ENCODE results near the gene DNAH2.
A peak's percentile ranks its signal among the peaks of the same experiment; 100 is the strongest.

Gene DNAH2

DNA sequence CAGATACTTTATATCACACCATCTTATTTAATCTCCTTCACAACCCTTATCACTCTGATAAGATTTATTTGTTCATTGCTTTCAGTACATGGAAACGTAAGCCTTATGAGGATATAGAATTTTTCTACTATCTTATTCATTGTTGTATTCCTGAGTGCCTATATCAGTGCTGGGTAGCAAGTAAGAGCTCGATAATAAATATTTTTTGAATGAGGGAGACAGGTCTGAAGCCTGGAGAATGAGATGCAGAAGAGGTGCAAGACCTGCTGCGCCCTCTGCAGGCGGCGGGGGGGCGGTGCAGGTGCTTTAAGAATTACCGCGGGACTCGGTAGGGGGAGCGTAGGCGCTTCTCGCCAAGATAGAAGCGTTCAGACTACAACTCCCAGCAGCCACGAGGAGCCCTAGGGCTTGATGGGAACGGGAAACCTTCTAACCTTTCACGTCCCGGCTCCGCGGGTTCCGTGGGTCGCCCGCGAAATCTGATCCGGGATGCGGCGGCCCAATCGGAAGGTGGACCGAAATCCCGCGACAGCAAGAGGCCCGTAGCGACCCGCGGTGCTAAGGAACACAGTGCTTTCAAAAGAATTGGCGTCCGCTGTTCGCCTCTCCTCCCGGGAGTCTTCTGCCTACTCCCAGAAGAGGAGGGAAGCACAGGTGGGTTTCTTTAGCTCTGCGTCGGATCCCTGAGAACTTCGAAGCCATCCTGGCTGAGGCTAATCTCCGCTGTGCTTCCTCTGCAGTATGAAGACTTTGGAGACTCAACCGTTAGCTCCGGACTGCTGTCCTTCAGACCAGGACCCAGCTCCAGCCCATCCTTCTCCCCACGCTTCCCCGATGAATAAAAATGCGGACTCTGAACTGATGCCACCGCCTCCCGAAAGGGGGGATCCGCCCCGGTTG lies 29.4 kb upstream of the DNAH2 start, which contains the start of gene WRAP53:
WRAP53 (plus strand) TSS at position 570 of the 900 bp plus-strand sequence; CDS start at position 742, 172 bp downstream.
- DNase-seq (ENCODE audit: extremely low spot score) = peak; percentile 92
- TF ChIP-seq HDGF (IDR thresholded peaks at IDR 0.05; ENCODE audit: borderline replicate concordance) = 0 out of 2 replicates have a peak, but pooled peaks have one; percentile 70
- TF ChIP-seq SUZ12 (IDR thresholded peaks at IDR 0.05) = no peak
- TF ChIP-seq L3MBTL2 (conservative IDR thresholded peaks at IDR 0.05) = peak; percentile 41; the same call in 1 of the 2 replicates
- no peak for TF ChIP-seq FOXM1 (IDR thresholded peaks at IDR 0.05; ENCODE audit: borderline replicate concordance)
- TF ChIP-seq ELF4 (IDR thresholded peaks at IDR 0.05) = 0 out of 2 replicates have a peak, but pooled peaks have one; percentile 13
- TF ChIP-seq, protein P1, sequence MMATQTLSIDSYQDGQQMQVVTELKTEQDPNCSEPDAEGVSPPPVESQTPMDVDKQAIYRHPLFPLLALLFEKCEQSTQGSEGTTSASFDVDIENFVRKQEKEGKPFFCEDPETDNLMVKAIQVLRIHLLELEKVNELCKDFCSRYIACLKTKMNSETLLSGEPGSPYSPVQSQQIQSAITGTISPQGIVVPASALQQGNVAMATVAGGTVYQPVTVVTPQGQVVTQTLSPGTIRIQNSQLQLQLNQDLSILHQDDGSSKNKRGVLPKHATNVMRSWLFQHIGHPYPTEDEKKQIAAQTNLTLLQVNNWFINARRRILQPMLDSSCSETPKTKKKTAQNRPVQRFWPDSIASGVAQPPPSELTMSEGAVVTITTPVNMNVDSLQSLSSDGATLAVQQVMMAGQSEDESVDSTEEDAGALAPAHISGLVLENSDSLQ (IDR thresholded peaks at IDR 0.05) = peak; percentile 54
- POLR2A ChIA-PET = interaction anchor here (0.6 to 7.9 kb wide), 41 partner anchors 9 to 474 kb away, joined by 3 to 236 read pairs (median 7); partner anchors contain the start of genes ATP1B2, CD68, DNAH2 and EFNB3
- CTCF ChIA-PET = interaction anchor here (0.6 to 6.0 kb wide), 17 partner anchors 15 to 641 kb away, joined by 3 to 81 read pairs (median 4); partner anchors contain the start of genes ATP1B2, DNAH2, EFNB3 and FXR2

DNA sequence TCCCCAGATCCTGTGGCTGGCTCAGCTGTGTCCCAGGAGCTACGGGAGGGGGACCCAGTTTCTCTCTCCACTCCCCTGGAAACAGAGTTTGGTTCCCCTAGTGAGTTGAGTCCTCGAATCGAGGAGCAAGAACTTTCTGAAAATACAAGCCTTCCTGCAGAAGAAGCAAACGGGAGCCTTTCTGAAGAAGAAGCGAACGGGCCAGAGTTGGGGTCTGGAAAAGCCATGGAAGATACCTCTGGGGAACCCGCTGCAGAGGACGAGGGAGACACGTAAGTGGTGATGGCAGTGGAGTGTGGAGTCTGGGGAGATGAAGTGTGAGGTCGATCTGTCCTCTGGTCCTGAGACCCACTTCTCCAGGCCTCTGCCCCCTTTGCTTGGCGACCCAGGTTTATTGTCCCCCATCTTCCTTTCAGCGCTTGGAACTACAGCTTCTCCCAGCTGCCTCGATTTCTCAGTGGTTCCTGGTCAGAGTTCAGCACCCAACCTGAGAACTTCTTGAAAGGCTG lies 28.7 kb upstream of the DNAH2 start:
- ChIA-PET CTCF (interaction anchor here (1.1 to 6.0 kb wide), 8 partner anchors 15 to 207 kb away, joined by 3 to 81 read pairs (median 6); partner anchors contain the start of genes ATP1B2, EFNB3, FXR2 and SAT2), POLR2A (interaction anchor here (0.8 to 7.9 kb wide), 16 partner anchors 10 to 359 kb away, joined by 3 to 236 read pairs (median 14); partner anchors contain the start of genes ATP1B2, CD68, EFNB3 and FXR2)
- TF ChIP-seq ARNT (IDR thresholded peaks at IDR 0.05) = no peak
- no peak for TF ChIP-seq LEF1 (IDR thresholded peaks at IDR 0.05; ENCODE audit: borderline replicate concordance)
- TF ChIP-seq FOXM1 (IDR thresholded peaks at IDR 0.05; ENCODE audit: borderline replicate concordance) = no peak
- TF ChIP-seq FOXA1 (IDR thresholded peaks at IDR 0.05) = no peak
- no peak for TF ChIP-seq TARDBP (IDR thresholded peaks at IDR 0.05)
- no peak for TF ChIP-seq FOXK2 (IDR thresholded peaks at IDR 0.05)
- TF ChIP-seq, protein P1 (IDR thresholded peaks at IDR 0.05) = no peak
- no peak for TF ChIP-seq L3MBTL2 (conservative IDR thresholded peaks at IDR 0.05)
- no peak for TF ChIP-seq CTBP1 (IDR thresholded peaks at IDR 0.05; ENCODE audit: borderline replicate concordance)
- no peak for TF ChIP-seq BHLHE40 (IDR thresholded peaks at IDR 0.05; ENCODE audit: borderline replicate concordance)
- no peak for TF ChIP-seq ELF4 (IDR thresholded peaks at IDR 0.05)
- TF ChIP-seq NFRKB (IDR thresholded peaks at IDR 0.05) = no peak
- TF ChIP-seq HDGF (IDR thresholded peaks at IDR 0.05; ENCODE audit: borderline replicate concordance) = no peak
- TF ChIP-seq ZNF384 (IDR thresholded peaks at IDR 0.05) = no peak
- no peak for TF ChIP-seq SP1 (IDR thresholded peaks at IDR 0.05)
- TF ChIP-seq SUZ12 (IDR thresholded peaks at IDR 0.05) = no peak
- DNase-seq (ENCODE audit: extremely low spot score) = no peak

DNA sequence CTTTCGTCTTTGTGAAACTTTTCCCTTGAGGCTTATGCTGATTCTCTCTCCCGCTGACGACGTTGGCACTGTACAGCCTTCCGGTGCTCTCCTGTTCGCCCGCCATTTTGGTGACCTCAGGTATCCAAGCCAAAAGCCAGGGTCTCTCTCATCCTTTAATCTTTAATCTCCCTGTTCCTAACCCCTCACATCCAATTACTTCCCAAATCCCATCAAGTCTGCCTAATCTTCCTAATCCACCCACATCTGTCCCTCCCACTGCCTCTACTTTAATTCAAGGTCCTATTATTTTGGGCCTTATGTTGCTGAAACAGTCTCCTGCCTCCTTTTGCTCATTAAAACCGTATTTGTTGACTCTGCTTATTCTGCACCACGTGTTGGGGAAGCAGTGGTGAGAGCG lies 22.0 kb upstream of the DNAH2 start:
- DNase-seq (ENCODE audit: extremely low spot score) = no peak
- CTCF ChIA-PET = no interaction called here
- POLR2A ChIA-PET = no interaction called here

DNA sequence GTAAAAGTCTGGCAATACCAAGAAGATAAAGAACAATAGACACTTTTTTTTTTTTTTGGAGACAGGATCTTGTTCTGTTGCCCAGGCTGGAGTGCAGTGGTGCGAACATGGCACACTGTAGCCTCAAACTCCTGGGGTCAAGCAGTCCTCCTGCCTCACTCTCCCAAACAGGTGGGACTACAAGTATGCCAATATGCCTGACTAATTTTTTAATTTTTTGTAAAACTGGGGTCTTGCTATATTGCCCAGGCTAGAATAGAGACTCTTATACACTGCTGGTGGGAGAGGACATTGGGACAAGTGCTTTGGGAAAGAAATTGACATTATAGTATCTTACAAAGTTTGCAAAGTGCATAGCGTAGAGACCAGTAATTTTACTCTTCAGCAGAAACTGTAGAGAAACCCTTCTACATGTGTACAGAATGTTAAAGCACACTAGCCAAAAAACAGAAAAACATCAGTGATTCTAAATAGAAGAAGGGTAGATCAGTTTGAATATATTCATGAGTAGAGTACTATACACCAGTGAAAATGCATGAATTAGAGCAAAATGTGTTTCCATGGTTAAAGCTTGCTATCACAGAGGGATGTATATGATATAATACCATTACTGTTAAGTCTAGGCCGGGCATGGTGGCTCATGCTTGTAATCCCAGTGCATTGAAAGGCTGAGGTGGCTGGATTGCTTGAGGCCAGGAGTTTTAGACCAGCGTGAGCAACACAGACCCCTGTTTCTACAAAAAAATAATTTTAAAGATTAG lies 19.5 kb upstream of the DNAH2 start:
- ChIA-PET CTCF (no interaction called here), POLR2A (no interaction called here)
- TF ChIP-seq SP1 (IDR thresholded peaks at IDR 0.05) (no peak), SUZ12 (IDR thresholded peaks at IDR 0.05) (no peak), ELF4 (IDR thresholded peaks at IDR 0.05) (no peak), FOXA1 (IDR thresholded peaks at IDR 0.05) (no peak), BHLHE40 (IDR thresholded peaks at IDR 0.05; ENCODE audit: borderline replicate concordance) (no peak), FOXM1 (IDR thresholded peaks at IDR 0.05; ENCODE audit: borderline replicate concordance) (no peak), ARNT (IDR thresholded peaks at IDR 0.05) (no peak), HDGF (IDR thresholded peaks at IDR 0.05; ENCODE audit: borderline replicate concordance) (no peak), FOXK2 (IDR thresholded peaks at IDR 0.05) (no peak), LEF1 (IDR thresholded peaks at IDR 0.05; ENCODE audit: borderline replicate concordance) (no peak), L3MBTL2 (conservative IDR thresholded peaks at IDR 0.05) (no peak), ZNF384 (IDR thresholded peaks at IDR 0.05) (no peak), NFRKB (IDR thresholded peaks at IDR 0.05) (no peak), TARDBP (IDR thresholded peaks at IDR 0.05) (no peak)
- TF ChIP-seq, protein P1 (IDR thresholded peaks at IDR 0.05) = no peak
- DNase-seq (ENCODE audit: extremely low spot score) = no peak

More for the DNA sequence above, 22.0 kb upstream of the DNAH2 start:
- no peak for TF ChIP-seq FOXM1 (IDR thresholded peaks at IDR 0.05; ENCODE audit: borderline replicate concordance)

DNA sequence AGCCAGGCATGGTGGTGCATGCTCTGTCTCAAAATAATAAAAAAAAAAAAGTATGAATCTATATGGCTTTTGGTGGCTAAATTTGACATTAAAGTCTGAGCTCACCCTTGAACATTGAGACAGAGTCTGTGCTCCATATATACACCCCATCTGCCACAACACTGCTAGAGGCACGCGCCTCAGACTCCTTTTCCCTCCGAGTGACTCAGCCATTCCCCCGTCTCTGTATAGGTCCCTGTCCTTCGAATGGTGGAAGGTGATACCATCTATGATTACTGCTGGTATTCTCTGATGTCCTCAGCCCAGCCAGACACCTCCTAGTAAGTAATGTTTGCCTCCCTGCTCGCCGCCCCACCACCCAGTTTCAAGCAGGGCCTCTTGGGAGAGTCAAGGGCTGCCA lies 17.0 kb upstream of the DNAH2 start:
- DNase-seq (ENCODE audit: extremely low spot score) = no peak
- TF ChIP-seq L3MBTL2 (conservative IDR thresholded peaks at IDR 0.05) = no peak
- TF ChIP-seq FOXM1 (IDR thresholded peaks at IDR 0.05; ENCODE audit: borderline replicate concordance) = no peak
- TF ChIP-seq NFRKB (IDR thresholded peaks at IDR 0.05) = no peak
- TF ChIP-seq LEF1 (IDR thresholded peaks at IDR 0.05; ENCODE audit: borderline replicate concordance) = no peak
- no peak for TF ChIP-seq SP1 (IDR thresholded peaks at IDR 0.05)
- TF ChIP-seq FOXK2 (IDR thresholded peaks at IDR 0.05) = no peak
- TF ChIP-seq TARDBP (IDR thresholded peaks at IDR 0.05) = no peak
- TF ChIP-seq HDGF (IDR thresholded peaks at IDR 0.05; ENCODE audit: borderline replicate concordance) = no peak
- TF ChIP-seq, protein P1 (IDR thresholded peaks at IDR 0.05) = no peak
- TF ChIP-seq ARNT (IDR thresholded peaks at IDR 0.05) = no peak
- TF ChIP-seq BHLHE40 (IDR thresholded peaks at IDR 0.05; ENCODE audit: borderline replicate concordance) = no peak
- no peak for TF ChIP-seq SUZ12 (IDR thresholded peaks at IDR 0.05)
- ChIA-PET CTCF (no interaction called here), POLR2A (interaction anchor here (9.0 kb wide), 1 partner anchor 12 kb away, joined by 100 read pairs; the partner anchor contains the start of genes TP53 and WRAP53)

All from HEK293T (cell line).